ENCODE results near the gene DLL4. TPM values are rescaled to one million over a fixed set of nuclear protein-coding genes. Genes with fewer than 3 reads are reported as not detected.

The DLL4 gene
- total RNA-seq, 1 donor from 2014 or later, result 11.6 TPM

GRCh38 chr15:40904552-40905201, 24.5 kb upstream of the DLL4 start:
- intact Hi-C loops (cut with micrococcal nuclease), result loop anchor here (2.0 kb wide), 1 partner anchor 114 kb away; no protein-coding TSS in a partner anchor
- no peak for DNase-seq
- ATAC-seq, result no peak

DNA sequence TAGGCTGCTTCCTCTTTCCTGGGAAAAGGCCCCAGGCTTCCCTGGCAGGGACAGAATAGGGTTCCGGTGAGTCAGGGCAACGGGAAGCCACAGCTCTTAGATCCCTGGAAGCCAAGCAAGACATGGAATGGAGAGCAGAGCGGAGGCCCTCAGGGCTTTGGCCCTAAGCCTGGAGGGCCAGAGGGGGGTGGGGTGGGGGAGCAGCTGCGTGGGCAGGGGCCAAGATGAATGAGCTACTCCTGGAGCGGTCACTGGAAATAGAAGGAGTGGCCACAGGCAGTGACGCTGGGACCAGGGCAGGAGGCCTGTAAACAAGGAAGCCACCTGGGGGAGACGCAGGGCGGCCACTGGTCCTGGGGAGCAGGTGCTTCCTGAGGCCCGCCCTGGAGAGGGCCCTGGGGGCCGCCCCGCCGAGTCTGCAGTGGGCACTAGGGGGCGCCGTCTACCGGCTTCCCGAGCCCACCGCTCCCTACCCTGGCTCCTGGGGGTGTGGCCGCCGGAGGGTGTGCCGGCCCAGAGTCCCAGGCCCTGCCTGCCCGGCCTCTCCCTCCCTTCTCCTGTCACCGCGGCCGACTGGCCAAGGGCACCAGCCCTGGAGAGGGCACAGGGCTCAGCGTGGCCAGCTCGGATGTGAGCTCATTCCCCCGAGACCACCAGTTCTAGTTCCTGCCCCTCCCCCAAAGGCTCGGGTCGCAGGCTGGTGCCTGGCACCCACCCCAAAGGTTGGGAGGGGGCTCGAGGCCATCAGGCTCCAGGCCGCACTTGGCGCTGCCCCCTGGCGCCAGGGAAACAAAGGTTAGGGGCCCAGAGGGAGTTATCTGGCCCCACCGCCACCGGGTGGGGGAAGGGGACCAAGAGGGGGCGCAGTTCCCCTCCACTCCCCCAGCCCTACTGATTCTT, 22.8 kb upstream of the DLL4 start:
- ATAC-seq (peak; percentile 85), DNase-seq (peak; percentile 94)
- intact Hi-C loops (cut with micrococcal nuclease), result no loop called here

GRCh38 chr15:40906991-40907802, 21.9 kb upstream of the DLL4 start:
- ATAC-seq (peak; percentile 55), DNase-seq (peak; percentile 84)
- intact Hi-C loops (cut with micrococcal nuclease), result no loop called here

GRCh38 chr15:40908095-40908494, 21.0 kb upstream of the DLL4 start:
- intact Hi-C loops (cut with micrococcal nuclease), result no loop called here
- DNase-seq, result no peak
- ATAC-seq, result no peak

- intact Hi-C loops (cut with micrococcal nuclease), result no loop called here
Measured at GRCh38 chr15:40909662-40910630, 19.2 kb upstream of the DLL4 start.

GRCh38 chr15:40911141-40911540, 18.0 kb upstream of the DLL4 start:
- DNase-seq (no peak), ATAC-seq (no peak)
- intact Hi-C loops (cut with micrococcal nuclease), result no loop called here

More at GRCh38 chr15:40909662-40910630, 19.2 kb upstream of the DLL4 start:
- DNase-seq, result peak; percentile 59
- no peak for ATAC-seq

DNA sequence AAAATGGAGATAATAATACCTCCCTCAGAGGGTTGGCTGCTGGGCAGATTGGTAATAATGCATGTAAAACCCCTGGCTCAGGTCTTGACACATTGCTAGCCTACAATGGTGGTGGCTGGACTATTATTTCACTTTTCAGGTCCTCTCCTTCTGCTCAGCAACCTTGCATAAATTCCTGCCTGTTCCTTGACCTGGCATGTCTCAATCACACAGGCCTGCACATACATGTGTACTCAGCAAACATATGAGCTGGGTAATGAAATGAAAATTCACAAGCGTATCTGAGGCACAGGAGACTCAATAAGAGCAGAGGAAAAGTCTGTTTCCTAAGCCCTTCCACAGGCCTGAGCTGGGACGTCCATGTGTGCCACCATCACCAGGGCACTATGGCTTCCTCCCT, 17.4 kb upstream of the DLL4 start:
- DNase-seq, result no peak
- no peak for ATAC-seq
- intact Hi-C loops (cut with micrococcal nuclease), result no loop called here

DNA sequence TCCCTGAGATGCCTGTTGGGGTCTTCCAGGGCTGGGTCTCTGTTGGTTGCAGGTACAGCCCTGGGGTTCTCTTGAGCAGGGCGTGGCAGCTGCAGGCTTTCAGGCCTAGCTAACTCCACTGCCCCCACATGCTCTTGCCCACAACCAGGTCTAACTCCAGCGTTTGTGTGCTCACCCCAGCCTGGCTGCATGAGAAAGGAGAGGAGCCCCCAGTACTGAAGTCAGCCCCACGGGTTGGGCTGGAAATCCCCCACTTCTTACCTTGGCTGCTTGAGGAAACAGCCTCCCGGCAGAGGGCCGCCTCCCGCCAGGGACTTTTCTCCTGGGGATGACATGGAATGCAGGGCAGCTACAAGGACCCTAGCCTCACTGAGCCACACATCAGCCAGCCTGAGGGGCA, 16.7 kb upstream of the DLL4 start:
- intact Hi-C loops (cut with micrococcal nuclease), result no loop called here
- ATAC-seq (no peak), DNase-seq (no peak)

GRCh38 chr15:40914013-40914412, 15.1 kb upstream of the DLL4 start:
- no peak for ATAC-seq
- intact Hi-C loops (cut with micrococcal nuclease), result no loop called here
- no peak for DNase-seq

GRCh38 chr15:40914486-40914885, 14.7 kb upstream of the DLL4 start:
- DNase-seq, result no peak
- ATAC-seq, result no peak
- intact Hi-C loops (cut with micrococcal nuclease), result no loop called here

DNA sequence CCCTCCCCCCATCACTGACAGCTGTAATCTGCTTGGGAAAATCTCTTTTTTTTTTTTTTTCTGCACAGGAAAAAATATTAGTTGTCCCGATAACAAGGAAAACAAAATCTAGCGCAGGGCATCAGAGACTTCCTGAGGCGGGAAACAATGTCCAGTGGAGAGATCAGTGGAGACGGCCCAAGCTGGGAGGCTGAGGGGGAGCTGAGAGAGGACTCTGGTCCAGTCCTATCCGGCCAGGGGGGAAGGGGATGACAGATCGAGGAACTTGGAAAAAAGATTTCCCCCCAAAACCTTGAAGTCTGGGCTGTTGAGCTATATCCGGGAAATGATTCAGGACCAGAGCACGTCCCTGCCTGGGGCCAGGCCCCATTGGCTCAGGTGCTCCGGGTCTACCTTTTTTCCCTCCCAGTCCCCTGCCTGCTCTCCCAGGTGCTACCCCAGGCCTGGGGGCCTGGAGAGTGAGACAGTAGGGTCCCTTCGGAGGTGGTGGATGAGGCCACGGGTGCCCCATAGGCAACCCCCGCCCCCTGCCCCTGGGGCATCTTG, 14.0 kb upstream of the DLL4 start:
- intact Hi-C loops (cut with micrococcal nuclease), result no loop called here
- no peak for DNase-seq
- ATAC-seq, result no peak

DNA sequence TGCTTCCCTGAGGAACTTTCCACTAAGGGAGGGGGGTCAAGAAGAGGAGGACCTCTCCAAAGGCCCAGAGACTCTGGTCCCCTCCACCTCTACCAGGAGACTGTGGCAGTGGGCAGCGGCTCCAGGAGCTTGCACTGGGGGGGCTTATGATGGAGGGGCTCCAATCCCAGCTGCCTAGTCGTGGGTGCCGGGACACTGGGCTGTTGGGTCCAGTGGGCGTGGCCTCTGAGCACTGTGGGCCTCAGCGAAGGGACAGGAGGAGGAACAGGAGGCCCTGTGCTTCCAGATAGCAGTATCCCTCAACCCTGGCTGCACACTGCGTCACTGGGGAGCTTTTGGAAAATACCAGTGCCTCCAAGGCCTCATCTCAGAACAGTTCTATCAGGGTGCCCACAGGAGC, 13.5 kb upstream of the DLL4 start:
- intact Hi-C loops (cut with micrococcal nuclease), result no loop called here
- DNase-seq (no peak), ATAC-seq (no peak)

GRCh38 chr15:40917585-40917984, 11.6 kb upstream of the DLL4 start:
- ATAC-seq (no peak), DNase-seq (no peak)
- intact Hi-C loops (cut with micrococcal nuclease), result no loop called here

DNA sequence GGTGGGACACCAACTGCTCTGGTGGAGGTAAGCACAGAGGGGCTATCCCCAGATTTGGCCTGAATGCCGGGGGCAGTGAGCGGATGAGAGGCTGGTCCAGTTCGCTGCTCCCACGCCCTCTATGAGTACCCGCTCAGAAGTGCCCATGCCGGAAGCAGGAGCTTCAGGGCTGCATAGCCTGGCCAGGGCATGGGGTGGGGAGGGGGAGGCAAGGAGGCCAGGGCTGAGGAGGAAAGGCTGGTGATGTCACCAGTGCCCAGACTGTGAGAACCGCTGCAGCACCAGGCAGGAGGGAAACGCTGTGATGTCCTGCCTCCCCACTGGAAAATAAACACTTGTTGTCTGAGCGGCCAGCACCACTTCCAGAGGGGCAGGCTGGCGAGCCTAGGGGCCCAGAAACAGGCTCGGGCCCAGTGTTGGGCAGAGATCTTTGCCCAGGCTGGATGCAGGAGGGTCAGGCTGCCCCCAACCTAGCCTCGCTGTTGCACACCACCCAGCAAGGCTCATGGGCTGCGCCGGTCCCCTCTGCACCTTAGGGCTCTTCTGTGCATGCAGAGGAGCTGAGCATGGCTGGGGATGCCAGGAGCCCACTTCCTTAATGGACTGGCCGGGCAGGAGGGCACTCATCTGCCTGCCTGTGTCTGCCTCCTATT, 10.9 kb upstream of the DLL4 start:
- DNase-seq (no peak), ATAC-seq (peak; percentile 32)
- intact Hi-C loops (cut with micrococcal nuclease), result no loop called here

GRCh38 chr15:40918799-40919392, 10.2 kb upstream of the DLL4 start:
- DNase-seq (no peak), ATAC-seq (peak; percentile 54)
- intact Hi-C loops (cut with micrococcal nuclease), result no loop called here

- ATAC-seq (no peak), DNase-seq (no peak)
- intact Hi-C loops (cut with micrococcal nuclease), result no loop called here
Measured at GRCh38 chr15:40921949-40922607, 7.1 kb upstream of the DLL4 start.

DNA sequence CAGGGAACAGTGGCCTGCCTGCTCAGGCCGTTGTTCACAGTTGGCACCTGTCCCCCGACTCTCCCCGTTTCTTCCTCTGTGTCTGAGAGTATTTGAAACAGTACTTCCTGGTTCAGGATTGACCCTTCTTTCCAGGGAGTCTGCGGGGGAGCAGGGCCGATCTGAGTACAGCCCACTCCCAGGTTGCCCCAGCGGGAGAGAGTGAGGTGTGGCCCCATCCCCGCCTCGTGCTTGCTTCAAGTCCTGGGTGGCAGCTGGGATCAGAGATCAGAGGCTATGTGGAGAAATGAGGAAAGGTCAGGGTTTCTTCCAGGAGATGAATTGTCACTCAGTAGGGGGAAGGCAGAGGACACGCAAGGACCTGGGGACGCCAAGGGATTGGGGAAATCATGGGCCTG, 6.5 kb upstream of the DLL4 start:
- intact Hi-C loops (cut with micrococcal nuclease), result no loop called here
- ATAC-seq (no peak), DNase-seq (no peak)
